PC-9 (cell line): ENCODE data around the gene AFAP1L1.
A peak's percentile ranks its signal among the peaks of the same experiment; 100 is the strongest.

Experiments used
- EZH2 ChIP-seq: fragments of 200-600 bp; sonication (generic); IDR thresholded peaks from 2 replicates; pipeline ENCODE4 v1.8.0; 2017; ENCODE audit warnings: antibody characterized with exemption, low read depth
- TF ChIP-seq, protein P1 (sequence below): fragments of 200-600 bp; sonication (generic); conservative IDR thresholded peaks from 2 replicates; pipeline ENCODE4 v1.6.1; 2017; ENCODE audit warnings: mixed run types, antibody characterized with exemption, mild to moderate bottlenecking, moderate library complexity

GRCh38 chr5:149317281-149318048 lies 45.8 kb downstream of the AFAP1L1 start:
- TF ChIP-seq EZH2: no peak
- TF ChIP-seq, protein P1, sequence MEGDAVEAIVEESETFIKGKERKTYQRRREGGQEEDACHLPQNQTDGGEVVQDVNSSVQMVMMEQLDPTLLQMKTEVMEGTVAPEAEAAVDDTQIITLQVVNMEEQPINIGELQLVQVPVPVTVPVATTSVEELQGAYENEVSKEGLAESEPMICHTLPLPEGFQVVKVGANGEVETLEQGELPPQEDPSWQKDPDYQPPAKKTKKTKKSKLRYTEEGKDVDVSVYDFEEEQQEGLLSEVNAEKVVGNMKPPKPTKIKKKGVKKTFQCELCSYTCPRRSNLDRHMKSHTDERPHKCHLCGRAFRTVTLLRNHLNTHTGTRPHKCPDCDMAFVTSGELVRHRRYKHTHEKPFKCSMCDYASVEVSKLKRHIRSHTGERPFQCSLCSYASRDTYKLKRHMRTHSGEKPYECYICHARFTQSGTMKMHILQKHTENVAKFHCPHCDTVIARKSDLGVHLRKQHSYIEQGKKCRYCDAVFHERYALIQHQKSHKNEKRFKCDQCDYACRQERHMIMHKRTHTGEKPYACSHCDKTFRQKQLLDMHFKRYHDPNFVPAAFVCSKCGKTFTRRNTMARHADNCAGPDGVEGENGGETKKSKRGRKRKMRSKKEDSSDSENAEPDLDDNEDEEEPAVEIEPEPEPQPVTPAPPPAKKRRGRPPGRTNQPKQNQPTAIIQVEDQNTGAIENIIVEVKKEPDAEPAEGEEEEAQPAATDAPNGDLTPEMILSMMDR: peak; percentile 79
